ENCODE results near the gene CDIP1.
"Not testable (repeated sequence)": the region's sequence is repeated elsewhere in the genome, so short reads cannot be mapped to it uniquely, and the experiment has no call there.

The CDIP1 gene

GRCh38 chr16:4538350-4539235, at the start of gene CDIP1:
TSS of gene CDIP1 (minus strand) at chr16:4538773. CDS start at chr16:4514130, 24,643 bp downstream.
- peak; percentile 97 for DNase-seq

- no peak for DNase-seq
These were observed 47.7 kb upstream of the CDIP1 start for GRCh38 chr16:4586291-4586690.

GRCh38 chr16:4583906-4584305, 45.3 kb upstream of the CDIP1 start:
- no peak for DNase-seq

- DNase-seq, result no peak
These were observed 41.7 kb upstream of the CDIP1 start for GRCh38 chr16:4580250-4580649.

GRCh38 chr16:4578961-4579530, 40.5 kb upstream of the CDIP1 start:
- no peak for DNase-seq

- DNase-seq, result no peak
These were observed 37.4 kb upstream of the CDIP1 start for GRCh38 chr16:4576008-4576407.

- DNase-seq, result no peak
These were observed 36.5 kb upstream of the CDIP1 start for GRCh38 chr16:4574919-4575705.

GRCh38 chr16:4573926-4574325, 35.4 kb upstream of the CDIP1 start:
- not testable (repeated sequence) for DNase-seq

- DNase-seq, result no peak
These were observed 34.1 kb upstream of the CDIP1 start for GRCh38 chr16:4572715-4573114.

GRCh38 chr16:4570688-4571321, 32.2 kb upstream of the CDIP1 start:
- DNase-seq, result no peak

- no peak for DNase-seq
These were observed 31.5 kb upstream of the CDIP1 start for GRCh38 chr16:4570086-4570485.

GRCh38 chr16:4566144-4566543, 27.6 kb upstream of the CDIP1 start:
- no peak for DNase-seq

- DNase-seq, result no peak
These were observed 26.2 kb upstream of the CDIP1 start for GRCh38 chr16:4564661-4565267.

- DNase-seq, result no peak
These were observed 23.0 kb upstream of the CDIP1 start for GRCh38 chr16:4561596-4561995.

GRCh38 chr16:4557973-4558372, 19.4 kb upstream of the CDIP1 start:
- no peak for DNase-seq

- no peak for DNase-seq
These were observed 18.0 kb upstream of the CDIP1 start for GRCh38 chr16:4556580-4556979.

GRCh38 chr16:4556112-4556511, 17.5 kb upstream of the CDIP1 start, which contains the start of gene C16orf96:
TSS of gene C16orf96 (plus strand) at chr16:4556340. CDS start at chr16:4556490, 150 bp downstream.
- DNase-seq, result no peak

GRCh38 chr16:4552541-4552940, 14.0 kb upstream of the CDIP1 start:
- DNase-seq, result no peak

GRCh38 chr16:4550591-4550990, 12.0 kb upstream of the CDIP1 start:
- no peak for DNase-seq

- DNase-seq, result no peak
These were observed 9.6 kb upstream of the CDIP1 start for GRCh38 chr16:4548124-4548523.

GRCh38 chr16:4544473-4544872, 5.9 kb upstream of the CDIP1 start:
- no peak for DNase-seq

- DNase-seq, result no peak
These were observed 1.2 kb upstream of the CDIP1 start for GRCh38 chr16:4539716-4540284.

Measured in femur (tissue), 1 donor.